ENCODE results near the gene SLX9.

DNA sequence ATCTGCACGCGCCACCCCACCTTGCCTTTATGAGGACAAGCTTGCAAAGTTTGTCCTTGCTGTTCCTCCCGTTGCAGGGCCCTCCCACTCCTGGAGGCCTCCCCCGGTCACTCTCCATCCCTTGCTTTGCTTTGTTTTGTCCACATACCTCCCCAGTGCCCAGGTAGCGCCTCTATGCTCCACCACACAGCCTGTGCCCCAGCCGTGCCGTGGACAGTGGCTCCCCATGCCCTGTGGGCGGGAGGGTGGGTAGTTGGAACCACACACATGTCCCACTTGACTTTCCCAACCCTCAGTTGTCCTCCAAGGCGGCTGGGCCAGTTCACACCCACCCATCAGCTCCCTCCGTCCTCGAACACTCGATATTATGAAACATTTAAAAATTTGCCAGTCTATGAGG, 24.6 kb downstream of the SLX9 start:
- no peak for TF ChIP-seq EP300 (IDR thresholded peaks at IDR 0.05)
- TF ChIP-seq, protein P1, sequence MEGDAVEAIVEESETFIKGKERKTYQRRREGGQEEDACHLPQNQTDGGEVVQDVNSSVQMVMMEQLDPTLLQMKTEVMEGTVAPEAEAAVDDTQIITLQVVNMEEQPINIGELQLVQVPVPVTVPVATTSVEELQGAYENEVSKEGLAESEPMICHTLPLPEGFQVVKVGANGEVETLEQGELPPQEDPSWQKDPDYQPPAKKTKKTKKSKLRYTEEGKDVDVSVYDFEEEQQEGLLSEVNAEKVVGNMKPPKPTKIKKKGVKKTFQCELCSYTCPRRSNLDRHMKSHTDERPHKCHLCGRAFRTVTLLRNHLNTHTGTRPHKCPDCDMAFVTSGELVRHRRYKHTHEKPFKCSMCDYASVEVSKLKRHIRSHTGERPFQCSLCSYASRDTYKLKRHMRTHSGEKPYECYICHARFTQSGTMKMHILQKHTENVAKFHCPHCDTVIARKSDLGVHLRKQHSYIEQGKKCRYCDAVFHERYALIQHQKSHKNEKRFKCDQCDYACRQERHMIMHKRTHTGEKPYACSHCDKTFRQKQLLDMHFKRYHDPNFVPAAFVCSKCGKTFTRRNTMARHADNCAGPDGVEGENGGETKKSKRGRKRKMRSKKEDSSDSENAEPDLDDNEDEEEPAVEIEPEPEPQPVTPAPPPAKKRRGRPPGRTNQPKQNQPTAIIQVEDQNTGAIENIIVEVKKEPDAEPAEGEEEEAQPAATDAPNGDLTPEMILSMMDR (IDR thresholded peaks at IDR 0.05) = no peak

Measured in sigmoid colon (tissue), 4 donors.